ENCODE data around the gene VPS13D. TPM values are rescaled to one million over a fixed set of nuclear protein-coding genes. Genes with fewer than 3 reads are reported as not detected.

VPS13D gene
- total RNA-seq, 1 experiment from 2014 or later, result 30.7 TPM

- POLR2A ChIA-PET (ENCODE audit: unreplicated experiment), result no interaction called here
- BruUV-seq (replicated peaks), result no TSS peak
- no peak overlapping the region for H3K4me2 ChIP-seq (ENCODE audit: low read length)
- no peaks in the 10 kb centered on the region for H3K4me1 ChIP-seq (ENCODE audit: insufficient read depth, low read length)
- H3K9ac ChIP-seq (ENCODE audit: low read length), result no peak overlapping the region
- no peaks in the 10 kb centered on the region for H3K36me3 ChIP-seq (ENCODE audit: low read depth, low read length)
- intact Hi-C loops (cut with micrococcal nuclease), result no loop called here
- H3K4me3 ChIP-seq (ENCODE audit: low read length), result no peak overlapping the region
- H3K9me2 ChIP-seq (replicated peaks; ENCODE audit: low read length), result no peaks in the 10 kb centered on the region
- H3K27ac ChIP-seq (ENCODE audit: low read length), result no peak overlapping the region
- no peaks in the 10 kb centered on the region for H4K20me1 ChIP-seq (ENCODE audit: low read length)
- TF ChIP-seq CTCF (conservative IDR thresholded peaks at IDR 0.05; ENCODE audit: low read depth, low read length) (no peak), EZH2 (IDR thresholded peaks at IDR 0.05; ENCODE audit: low read length, unreplicated experiment) (no peak), EZH2phosphoT487 (IDR thresholded peaks at IDR 0.05; ENCODE audit: borderline replicate concordance, low read length) (no peak)
- DNase-seq, result no peak
- H3F3A ChIP-seq (ENCODE audit: low read length, unreplicated experiment), result no peaks in the 10 kb centered on the region
- H3K79me2 ChIP-seq (ENCODE audit: low read length), result no peaks in the 10 kb centered on the region
- no peak overlapping the region for H2AFZ ChIP-seq (ENCODE audit: low read length)
- CTCF ChIA-PET, result no interaction called here
- H3K9me3 ChIP-seq (ENCODE audit: low read length), result no peaks in the 10 kb centered on the region
- no peak for ATAC-seq
- no peaks in the 10 kb centered on the region for H3K27me3 ChIP-seq (ENCODE audit: low read length)
These were observed 313.1 kb downstream of the VPS13D start for GRCh38 chr1:12542616-12543592.

- POLR2A ChIA-PET (ENCODE audit: unreplicated experiment), result no interaction called here
- no peak overlapping the region for H3K9ac ChIP-seq (ENCODE audit: low read length)
- H3K27me3 ChIP-seq (ENCODE audit: low read length), result no peaks in the 10 kb centered on the region
- H3K4me1 ChIP-seq (ENCODE audit: insufficient read depth, low read length), result peaks cover 2% of the 10 kb centered on the region; the same call in 1 of the 2 replicates
- no TSS peak for BruUV-seq (replicated peaks)
- H4K20me1 ChIP-seq (ENCODE audit: low read length), result no peaks in the 10 kb centered on the region
- no peak overlapping the region for H3K27ac ChIP-seq (ENCODE audit: low read length)
- ATAC-seq (no peak), DNase-seq (no peak)
- H3K36me3 ChIP-seq (ENCODE audit: low read depth, low read length), result no peaks in the 10 kb centered on the region
- intact Hi-C loops (cut with micrococcal nuclease), result no loop called here
- no peaks in the 10 kb centered on the region for H3K79me2 ChIP-seq (ENCODE audit: low read length)
- TF ChIP-seq CTCF (conservative IDR thresholded peaks at IDR 0.05; ENCODE audit: low read depth, low read length), result no peak
- TF ChIP-seq EZH2phosphoT487 (IDR thresholded peaks at IDR 0.05; ENCODE audit: borderline replicate concordance, low read length), result no peak
- no peak for TF ChIP-seq EZH2 (IDR thresholded peaks at IDR 0.05; ENCODE audit: low read length, unreplicated experiment)
- no peak overlapping the region for H2AFZ ChIP-seq (ENCODE audit: low read length)
- H3F3A ChIP-seq (ENCODE audit: low read length, unreplicated experiment), result no peaks in the 10 kb centered on the region
- H3K4me3 ChIP-seq (ENCODE audit: low read length), result no peak overlapping the region
- CTCF ChIA-PET, result no interaction called here
- no peaks in the 10 kb centered on the region for H3K9me3 ChIP-seq (ENCODE audit: low read length)
- no peak overlapping the region for H3K4me2 ChIP-seq (ENCODE audit: low read length)
- H3K9me2 ChIP-seq (replicated peaks; ENCODE audit: low read length), result no peaks in the 10 kb centered on the region
These were observed 313.9 kb downstream of the VPS13D start for GRCh38 chr1:12543740-12544154.

- BruUV-seq (replicated peaks), result no TSS peak
- ChIA-PET CTCF (no interaction called here), POLR2A (ENCODE audit: unreplicated experiment) (no interaction called here)
- no peak for DNase-seq
- Histone ChIP-seq H3K36me3 (ENCODE audit: low read depth, low read length) (no peaks in the 10 kb centered on the region), H3K4me1 (ENCODE audit: insufficient read depth, low read length) (peaks cover 8% of the 10 kb centered on the region), H4K20me1 (ENCODE audit: low read length) (no peaks in the 10 kb centered on the region), H3K27me3 (ENCODE audit: low read length) (no peaks in the 10 kb centered on the region), H3K9me3 (ENCODE audit: low read length) (no peaks in the 10 kb centered on the region), H3K79me2 (ENCODE audit: low read length) (no peaks in the 10 kb centered on the region), H3K9ac (ENCODE audit: low read length) (no peak overlapping the region), H3K9me2 (replicated peaks; ENCODE audit: low read length) (no peaks in the 10 kb centered on the region), H3F3A (ENCODE audit: low read length, unreplicated experiment) (no peaks in the 10 kb centered on the region), H2AFZ (ENCODE audit: low read length) (no peak overlapping the region), H3K4me3 (ENCODE audit: low read length) (no peak overlapping the region), H3K27ac (ENCODE audit: low read length) (no peak overlapping the region), H3K4me2 (ENCODE audit: low read length) (no peak overlapping the region)
- TF ChIP-seq CTCF (conservative IDR thresholded peaks at IDR 0.05; ENCODE audit: low read depth, low read length) (no peak), EZH2phosphoT487 (IDR thresholded peaks at IDR 0.05; ENCODE audit: borderline replicate concordance, low read length) (no peak), EZH2 (IDR thresholded peaks at IDR 0.05; ENCODE audit: low read length, unreplicated experiment) (no peak)
- intact Hi-C loops (cut with micrococcal nuclease), result no loop called here
- no peak for ATAC-seq
These were observed 314.5 kb downstream of the VPS13D start for GRCh38 chr1:12544357-12544756.

Data from PC-3 (cell line).